B cell (primary cell): ENCODE data around the gene RPS24. TPM values are rescaled to one million over a fixed set of nuclear protein-coding genes. Genes with fewer than 3 reads are reported as not detected.
"Not testable (repeated sequence)": the region's sequence is repeated elsewhere in the genome, so short reads cannot be mapped to it uniquely, and the experiment has no call there.

Experiments used
- ATAC-seq: fragments of 200-7000 bp; cut with Tn5 transposase; one replicate; pipeline ENCODE4 v1.10.0; 2021; ENCODE audit warnings: low read depth, mild to moderate bottlenecking, moderate number of reproducible peaks, moderate library complexity
- CTCF ChIA-PET: fragments of 350-600 bp; sonication (Branson Sonifier 250); formaldehyde crosslinking; loops from one replicate; lab custom pipeline; 2021; ENCODE audit warnings: antibody characterized with exemption, inconsistent platforms; lab: Charles Lee
- POLR2A ChIA-PET: fragments of 350-600 bp; sonication (Branson Sonifier 250); formaldehyde crosslinking; loops from one replicate; lab custom pipeline; 2021; ENCODE audit warnings: antibody characterized with exemption; lab: Charles Lee
- DNase-seq: peaks from one replicate; pipeline ENCODE4 v3.0.0; 2013
- H2AFZ ChIP-seq: 2 replicates; pipeline ENCODE4 v1.6.1; 2012; ENCODE audit warnings: mild to moderate bottlenecking, low read depth, low read length; ENCODE audit not compliant: insufficient read depth, poor library complexity, severe bottlenecking
- H3K27ac ChIP-seq, 2 donors: 1 replicate in 1 of 2; 2 replicates in 1 of 2; pipeline ENCODE4 v1.5.1; 2012 to 2013; ENCODE audit warnings: low read length in 2 of 2, mild to moderate bottlenecking in 2 of 2, moderate library complexity in 1 of 2
- H3K27me3 ChIP-seq, 4 experiments: fragments of 200-600 bp in 1 of 4; sonication (generic) in 1 of 4; replicated peaks in 1 of 4; 1 replicate in 2 of 4; 2 replicates in 2 of 4; pipeline versions ENCODE4 v1.6.1 to v1.7.0; 2013 to 2016; ENCODE audit warnings: low read length in 3 of 4, mild to moderate bottlenecking in 2 of 4, mixed read lengths in 1 of 4, moderate library complexity in 1 of 4; ENCODE audit not compliant: insufficient read depth in 4 of 4, control insufficient read depth in 3 of 4; ENCODE audit errors: control extremely low read depth in 1 of 4
- H3K36me3 ChIP-seq, 2 experiments: replicated peaks in 1 of 2; 1 replicate in 1 of 2; 2 replicates in 1 of 2; pipeline versions ENCODE4 v1.6.1 to v1.7.1; 2013; ENCODE audit warnings: low read length in 1 of 2; ENCODE audit not compliant: insufficient read depth in 2 of 2, control insufficient read depth in 1 of 2; ENCODE audit errors: control extremely low read depth in 1 of 2, extremely low read depth in 1 of 2
- H3K4me1 ChIP-seq, 2 donors: fragments of 200-600 bp in 1 of 2; sonication (generic) in 1 of 2; 1 replicate in 1 of 2; 2 replicates in 1 of 2; pipeline versions ENCODE4 v1.5.1 to v1.6.1; 2013 to 2017; ENCODE audit warnings: low read length in 2 of 2; ENCODE audit not compliant: control insufficient read depth in 2 of 2, insufficient read depth in 2 of 2
- H3K4me2 ChIP-seq: replicated peaks from 2 replicates; pipeline ENCODE3; 2012; ENCODE audit warnings: mild to moderate bottlenecking, low read depth, low read length; ENCODE audit not compliant: poor library complexity, severe bottlenecking
- H3K4me3 ChIP-seq, 5 experiments: fragments of 200-600 bp in 1 of 5; sonication (generic) in 1 of 5; 1 replicate in 3 of 5; 2 replicates in 2 of 5; pipeline versions ENCODE4 v1.5.1 to v1.7.0; 2011 to 2016; ENCODE audit warnings: low read length in 4 of 5, mild to moderate bottlenecking in 4 of 5, low read depth in 2 of 5, control low read depth in 1 of 5, moderate library complexity in 1 of 5; ENCODE audit not compliant: insufficient read depth in 1 of 5; ENCODE audit errors: control extremely low read depth in 1 of 5, extremely low read depth in 1 of 5
- H3K79me2 ChIP-seq: fragments of 200-600 bp; sonication (generic); one replicate; pipeline ENCODE4 v1.6.0; 2016; ENCODE audit warnings: low read length; ENCODE audit not compliant: control insufficient read depth, insufficient read depth
- H3K9ac ChIP-seq: fragments of 200-600 bp; sonication (generic); 2 replicates; pipeline ENCODE4 v1.6.1; 2017; ENCODE audit warnings: mild to moderate bottlenecking, low read length, moderate library complexity
- H3K9me3 ChIP-seq, 3 donors: one replicate each; pipeline versions ENCODE4 v1.6.1 to v1.7.1; 2013; ENCODE audit warnings: low read length in 2 of 3; ENCODE audit not compliant: control insufficient read depth in 2 of 3, insufficient read depth in 1 of 3; ENCODE audit errors: control extremely low read depth in 1 of 3
- H4K20me1 ChIP-seq: 2 replicates; pipeline ENCODE4 v1.6.0; 2012; ENCODE audit warnings: mild to moderate bottlenecking, low read length; ENCODE audit not compliant: insufficient read depth, control insufficient read depth, poor library complexity, severe bottlenecking
- H3K27ac Mint-ChIP-seq: one replicate; pipeline ENCODE4 v1.8.0; 2021; ENCODE audit warnings: mixed read lengths
- H3K27me3 Mint-ChIP-seq: one replicate; pipeline ENCODE4 v1.8.0; 2021; ENCODE audit warnings: mixed read lengths
- H3K4me1 Mint-ChIP-seq: one replicate; pipeline ENCODE4 v1.8.0; 2021; ENCODE audit warnings: mixed read lengths
- H3K4me3 Mint-ChIP-seq: one replicate; pipeline ENCODE4 v1.8.0; 2021; ENCODE audit warnings: mixed read lengths
- H3K9me3 Mint-ChIP-seq: one replicate; pipeline ENCODE4 v1.8.0; 2022; ENCODE audit warnings: mixed read lengths; ENCODE audit not compliant: insufficient read depth
- EZH2 ChIP-seq: IDR thresholded peaks from 2 replicates; pipeline ENCODE4 v1.6.1; 2012; ENCODE audit warnings: borderline replicate concordance, low read depth, mild to moderate bottlenecking, moderate library complexity, low read length; ENCODE audit not compliant: insufficient read depth, poor library complexity, severe bottlenecking
- WGBS: methylation state at CpG from one replicate; pipeline ENCODE4 v1.1.5; 2013; ENCODE audit warnings: missing lambda C conversion rate; ENCODE audit not compliant: insufficient coverage; 5-methylcytosine and 5-hydroxymethylcytosine counted together
- intact Hi-C: fragments of 100-400 bp; cut with micrococcal nuclease; formaldehyde crosslinking; loops from one replicate; pipeline ENCODE4 v1.10.0; 2022
- polyA plus RNA-seq: library from polyadenylated mRNA; depleted of rRNA; stranded (reverse); fragments of >200 nt; gene quantifications from 2 replicates; pipeline ENCODE4 v1.2.3, GENCODE V29; 2012
- total RNA-seq, 2 donors: library from RNA; stranded (reverse); fragments of 120-200 nt in 1 of 2; gene quantifications; 1 replicate in 1 of 2; 2 replicates in 1 of 2; pipeline versions ENCODE4 v1.2.3 to v1.2.4, GENCODE V29; 2013 to 2022
- TF ChIP-seq, protein P1 (sequence below): fragments of 200-600 bp; IDR thresholded peaks from one replicate; pipeline ENCODE4 v1.8.0; 2022; ENCODE audit warnings: antibody characterized with exemption, mild to moderate bottlenecking

The RPS24 gene
- total and polyA plus RNA-seq, 2 donors (not counting 1 experiment from before 2014, with no cell fraction given), result 1,249 to 2,320 TPM

DNA sequence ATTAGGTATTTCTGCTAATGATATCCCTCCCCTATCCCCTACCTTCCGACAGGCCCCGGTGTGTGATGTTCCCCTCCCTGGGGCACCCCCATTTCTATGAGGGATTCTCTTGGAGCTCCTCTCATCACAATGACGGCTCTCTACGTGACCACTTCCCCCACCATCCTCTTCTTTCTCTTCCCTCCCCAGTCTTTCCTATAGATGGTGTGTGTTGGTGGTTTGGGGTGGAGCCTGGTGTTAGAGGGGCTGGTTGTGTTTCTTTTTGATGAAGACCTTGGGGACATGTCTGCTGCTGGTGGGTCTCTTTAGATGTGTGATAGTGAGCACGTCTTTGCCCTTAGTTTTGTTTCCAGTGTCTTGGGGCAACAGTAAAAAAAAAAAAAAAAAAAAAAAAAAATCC, 28.6 kb downstream of the RPS24 start:
- Mint-ChIP-seq H3K4me1 (no peaks in the 10 kb centered on the region), H3K27ac (no peak overlapping the region), H3K27me3 (peaks cover 3% of the 10 kb centered on the region), H3K4me3 (no peak overlapping the region), H3K9me3 (no peaks in the 10 kb centered on the region)
- H3K4me3 ChIP-seq, result no peak overlapping the region
- no peaks in the 10 kb centered on the region for H3K9me3 ChIP-seq
- H3K4me1 ChIP-seq, result no peaks in the 10 kb centered on the region
- no peak for ATAC-seq
- no peaks in the 10 kb centered on the region for H3K79me2 ChIP-seq
- intact Hi-C loops, result no loop called here
- ChIA-PET POLR2A (no interaction called here), CTCF (no interaction called here)
- no peaks in the 10 kb centered on the region for H3K27me3 ChIP-seq
- no peaks in the 10 kb centered on the region for H4K20me1 ChIP-seq
- no peak overlapping the region for H2AFZ ChIP-seq
- H3K36me3 ChIP-seq, result no peaks in the 10 kb centered on the region
- no peak for DNase-seq
- H3K4me2 ChIP-seq, result no peak overlapping the region
- WGBS, result no CpG with 5 or more reads among the region's 5 CpGs
- H3K9ac ChIP-seq, result no peak overlapping the region
- TF ChIP-seq EZH2, result no peak
- TF ChIP-seq, protein P1, sequence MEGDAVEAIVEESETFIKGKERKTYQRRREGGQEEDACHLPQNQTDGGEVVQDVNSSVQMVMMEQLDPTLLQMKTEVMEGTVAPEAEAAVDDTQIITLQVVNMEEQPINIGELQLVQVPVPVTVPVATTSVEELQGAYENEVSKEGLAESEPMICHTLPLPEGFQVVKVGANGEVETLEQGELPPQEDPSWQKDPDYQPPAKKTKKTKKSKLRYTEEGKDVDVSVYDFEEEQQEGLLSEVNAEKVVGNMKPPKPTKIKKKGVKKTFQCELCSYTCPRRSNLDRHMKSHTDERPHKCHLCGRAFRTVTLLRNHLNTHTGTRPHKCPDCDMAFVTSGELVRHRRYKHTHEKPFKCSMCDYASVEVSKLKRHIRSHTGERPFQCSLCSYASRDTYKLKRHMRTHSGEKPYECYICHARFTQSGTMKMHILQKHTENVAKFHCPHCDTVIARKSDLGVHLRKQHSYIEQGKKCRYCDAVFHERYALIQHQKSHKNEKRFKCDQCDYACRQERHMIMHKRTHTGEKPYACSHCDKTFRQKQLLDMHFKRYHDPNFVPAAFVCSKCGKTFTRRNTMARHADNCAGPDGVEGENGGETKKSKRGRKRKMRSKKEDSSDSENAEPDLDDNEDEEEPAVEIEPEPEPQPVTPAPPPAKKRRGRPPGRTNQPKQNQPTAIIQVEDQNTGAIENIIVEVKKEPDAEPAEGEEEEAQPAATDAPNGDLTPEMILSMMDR, result no peak
- no peak overlapping the region for H3K27ac ChIP-seq

DNA sequence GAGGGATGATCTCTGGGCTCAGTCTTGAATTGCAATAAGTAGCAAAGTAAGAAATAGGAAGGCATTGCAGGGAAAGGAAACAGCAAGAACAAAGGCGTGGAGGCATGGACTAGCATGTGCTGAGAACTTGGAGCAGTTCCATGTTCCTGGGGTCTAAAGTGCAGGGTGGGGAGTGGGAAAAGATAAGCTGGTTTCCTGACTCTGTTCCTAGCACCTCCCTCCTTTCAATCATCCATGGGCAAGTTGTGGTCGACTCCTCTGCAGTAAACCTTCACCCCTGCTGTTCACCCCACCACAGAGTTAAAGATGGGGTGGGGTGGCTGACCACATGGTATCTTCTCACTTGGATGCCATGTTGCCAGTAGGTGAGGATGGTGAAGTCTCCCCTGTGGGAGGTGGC, 29.6 kb downstream of the RPS24 start:
- POLR2A ChIA-PET, result no interaction called here
- Histone ChIP-seq H3K27ac (no peak overlapping the region), H3K36me3 (no peaks in the 10 kb centered on the region), H3K27me3 (no peaks in the 10 kb centered on the region), H3K9ac (no peak overlapping the region), H3K4me3 (no peak overlapping the region), H2AFZ (no peak overlapping the region), H3K4me1 (no peaks in the 10 kb centered on the region), H3K4me2 (no peak overlapping the region), H3K9me3 (no peaks in the 10 kb centered on the region), H4K20me1 (no peaks in the 10 kb centered on the region), H3K79me2 (no peaks in the 10 kb centered on the region)
- intact Hi-C loops, result no loop called here
- no peaks in the 10 kb centered on the region for H3K4me1 Mint-ChIP-seq
- H3K9me3 Mint-ChIP-seq, result no peaks in the 10 kb centered on the region
- ATAC-seq (no peak), DNase-seq (no peak)
- no peak overlapping the region for H3K27ac Mint-ChIP-seq
- no peak for TF ChIP-seq EZH2
- TF ChIP-seq, protein P1, result no peak
- H3K4me3 Mint-ChIP-seq, result no peak overlapping the region
- peaks cover 3% of the 10 kb centered on the region for H3K27me3 Mint-ChIP-seq
- CTCF ChIA-PET, result interaction anchor here (1.0 kb wide), 1 partner anchor 235 kb away, joined by 3 read pairs; no protein-coding TSS in a partner anchor
- WGBS, result 100% methylated on average over 1 of the region's 2 CpGs

DNA sequence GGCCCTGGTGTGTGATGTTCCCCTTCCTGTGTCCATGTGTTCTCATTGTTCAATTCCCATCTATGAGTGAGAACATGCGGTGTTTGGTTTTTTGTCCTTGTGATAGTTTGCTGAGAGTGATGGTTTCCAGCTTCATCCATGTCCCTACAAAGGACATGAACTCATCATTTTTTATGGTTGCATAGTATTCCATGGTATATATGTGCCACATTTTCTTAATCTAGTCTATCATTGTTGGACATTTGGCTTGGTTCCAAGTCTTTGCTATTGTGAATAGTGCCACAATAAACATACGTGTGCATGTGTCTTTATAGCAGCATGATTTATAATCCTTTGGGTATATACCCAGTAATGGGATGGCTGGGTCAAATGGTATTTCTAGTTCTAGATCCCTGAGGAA, 31.3 kb downstream of the RPS24 start:
- H3K27me3 Mint-ChIP-seq, H4K20me1 ChIP-seq, H3K27me3 ChIP-seq, H2AFZ ChIP-seq, H3K4me1 ChIP-seq, H3K9me3 ChIP-seq, H3K36me3 ChIP-seq, DNase-seq, H3K4me3 ChIP-seq, H3K79me2 ChIP-seq, intact Hi-C loops, H3K27ac Mint-ChIP-seq, ATAC-seq, H3K4me2 ChIP-seq, H3K9me3 Mint-ChIP-seq, H3K4me1 Mint-ChIP-seq, POLR2A ChIA-PET, H3K27ac ChIP-seq, H3K9ac ChIP-seq, H3K4me3 Mint-ChIP-seq: not testable (repeated sequence)
- no CpG with 5 or more reads among the region's 2 CpGs for WGBS
- CTCF ChIA-PET, result interaction anchor here (1.4 kb wide), 1 partner anchor 19 kb away, joined by 4 read pairs; no protein-coding TSS in a partner anchor
